Superior temporal gyrus (tissue), 1 donor: ENCODE data around the gene MAN1A2.
"Not testable (repeated sequence)": the region's sequence is repeated elsewhere in the genome, so short reads cannot be mapped to it uniquely, and the experiment has no call there.

Experiments
- DNase-seq: peaks from one replicate; pipeline ENCODE4 v3.0.0-alpha.2; 2016; ENCODE audit errors: extremely low spot score

Gene MAN1A2

DNA sequence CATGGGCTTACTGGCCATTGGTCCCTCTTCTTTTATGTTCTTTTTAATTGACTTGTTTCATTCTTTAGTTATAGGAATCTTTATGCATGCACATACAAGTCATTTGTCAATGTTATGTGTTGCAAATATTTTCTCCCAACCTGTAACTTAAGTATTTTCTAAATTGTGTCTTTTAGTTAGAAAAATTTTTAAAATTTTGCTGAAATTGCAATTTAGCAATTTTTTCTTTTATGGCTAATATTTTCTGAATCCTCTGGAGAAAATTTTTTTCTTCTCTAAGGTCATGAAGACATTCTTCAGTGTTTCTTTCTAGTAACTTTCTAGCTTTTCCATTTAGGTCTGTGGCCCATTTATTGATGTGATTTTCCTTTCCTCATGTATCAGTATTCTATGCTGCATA lies 189.7 kb downstream of the MAN1A2 start:
- DNase-seq: no peak

DNA sequence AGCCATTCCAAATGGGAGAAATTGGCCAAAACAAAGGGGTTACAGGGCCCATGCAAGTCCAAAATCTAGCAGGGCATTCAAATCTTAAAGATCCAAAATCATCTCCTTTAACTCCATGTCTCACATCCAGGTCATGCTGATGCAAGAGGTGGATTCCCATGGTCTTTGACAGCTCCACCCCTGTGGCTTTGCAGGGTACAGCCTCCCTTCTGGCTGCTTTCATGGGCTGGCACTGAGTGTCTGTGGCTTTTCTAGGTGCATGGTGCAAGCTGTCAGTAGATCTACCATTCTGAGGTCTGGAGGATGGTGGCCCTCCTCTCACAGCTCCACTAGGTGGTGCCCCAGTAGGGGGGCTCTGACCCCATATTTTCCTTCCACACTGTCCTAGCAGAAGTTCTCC lies 191.2 kb downstream of the MAN1A2 start:
- not testable (repeated sequence) for DNase-seq

DNA sequence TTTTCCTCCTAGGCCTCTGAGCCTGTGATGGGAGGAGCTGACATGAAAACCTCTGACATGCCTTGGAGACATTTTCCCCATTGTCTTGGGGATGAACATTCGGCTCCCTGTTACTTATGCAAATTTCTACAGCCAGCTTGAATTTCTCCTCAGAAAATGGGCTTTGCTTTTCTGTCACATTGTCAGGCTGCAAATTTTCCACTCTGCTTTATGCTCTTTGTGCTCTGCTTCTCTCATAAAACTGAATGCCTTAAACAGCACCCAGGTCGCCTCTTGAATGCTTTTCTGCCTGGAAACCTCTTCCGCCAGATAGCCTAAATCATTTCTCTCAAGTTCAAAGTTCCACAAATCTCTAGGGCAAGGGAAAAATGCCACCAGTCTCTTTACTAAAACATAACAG lies 191.9 kb downstream of the MAN1A2 start:
- DNase-seq: no peak

DNA sequence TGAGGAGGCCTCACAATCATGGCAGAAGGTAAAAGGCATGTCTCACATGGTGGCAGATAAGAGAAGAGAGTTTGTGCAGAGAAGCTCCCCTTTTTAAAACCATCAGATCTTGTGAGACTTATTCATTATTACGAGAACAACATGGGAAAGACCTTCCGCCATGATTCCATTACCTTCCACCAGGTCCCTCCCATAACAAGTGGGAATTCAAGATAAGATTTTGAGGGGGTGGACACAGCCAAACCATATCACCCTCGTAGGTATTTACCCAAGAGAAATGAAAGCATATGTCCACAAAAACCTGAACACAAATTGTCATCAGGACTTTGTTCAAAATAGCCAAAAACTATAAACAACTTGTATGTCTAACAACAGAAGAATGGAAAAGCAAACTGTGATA lies 192.7 kb downstream of the MAN1A2 start:
- DNase-seq: no peak

DNA sequence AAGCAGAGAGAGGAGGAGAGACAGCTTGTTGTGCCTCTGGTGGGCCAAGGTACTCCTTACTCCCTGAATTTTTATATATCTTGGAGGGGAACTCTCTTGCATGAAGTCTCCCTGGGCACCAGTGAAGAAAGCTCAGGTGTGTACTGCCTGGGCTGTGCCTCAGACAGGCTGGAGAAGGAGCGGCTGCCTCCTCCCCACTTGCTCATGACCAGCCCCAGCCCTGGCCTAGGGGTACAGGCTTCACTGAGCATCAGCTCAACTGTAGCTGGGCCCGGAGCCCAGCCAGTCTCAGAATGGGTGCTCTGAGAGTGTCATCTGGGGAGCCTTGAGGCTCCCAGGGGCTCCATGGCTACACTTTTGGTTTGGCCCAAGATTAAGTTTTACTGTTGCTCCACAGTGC lies 193.8 kb downstream of the MAN1A2 start:
- DNase-seq: no peak

DNA sequence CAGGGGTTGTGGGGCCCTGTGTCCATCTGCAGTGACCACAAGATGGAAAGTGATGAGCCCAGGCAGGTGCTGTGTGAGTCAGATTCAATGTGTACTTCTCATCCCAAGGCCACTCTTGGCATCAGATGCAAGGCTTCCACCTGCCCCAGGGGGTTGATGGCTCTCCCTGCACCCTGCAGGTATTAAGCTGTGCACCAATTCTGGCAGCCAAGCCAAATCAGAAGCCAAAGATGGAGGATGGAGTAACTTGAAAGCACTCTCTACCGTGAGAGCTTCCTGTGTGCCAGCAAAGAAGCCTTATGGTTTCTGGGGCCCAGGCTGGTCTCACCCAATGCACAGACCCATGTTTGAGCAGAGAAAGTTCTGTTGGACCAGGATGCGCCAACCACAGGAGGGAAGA lies 194.3 kb downstream of the MAN1A2 start:
- DNase-seq: no peak

DNA sequence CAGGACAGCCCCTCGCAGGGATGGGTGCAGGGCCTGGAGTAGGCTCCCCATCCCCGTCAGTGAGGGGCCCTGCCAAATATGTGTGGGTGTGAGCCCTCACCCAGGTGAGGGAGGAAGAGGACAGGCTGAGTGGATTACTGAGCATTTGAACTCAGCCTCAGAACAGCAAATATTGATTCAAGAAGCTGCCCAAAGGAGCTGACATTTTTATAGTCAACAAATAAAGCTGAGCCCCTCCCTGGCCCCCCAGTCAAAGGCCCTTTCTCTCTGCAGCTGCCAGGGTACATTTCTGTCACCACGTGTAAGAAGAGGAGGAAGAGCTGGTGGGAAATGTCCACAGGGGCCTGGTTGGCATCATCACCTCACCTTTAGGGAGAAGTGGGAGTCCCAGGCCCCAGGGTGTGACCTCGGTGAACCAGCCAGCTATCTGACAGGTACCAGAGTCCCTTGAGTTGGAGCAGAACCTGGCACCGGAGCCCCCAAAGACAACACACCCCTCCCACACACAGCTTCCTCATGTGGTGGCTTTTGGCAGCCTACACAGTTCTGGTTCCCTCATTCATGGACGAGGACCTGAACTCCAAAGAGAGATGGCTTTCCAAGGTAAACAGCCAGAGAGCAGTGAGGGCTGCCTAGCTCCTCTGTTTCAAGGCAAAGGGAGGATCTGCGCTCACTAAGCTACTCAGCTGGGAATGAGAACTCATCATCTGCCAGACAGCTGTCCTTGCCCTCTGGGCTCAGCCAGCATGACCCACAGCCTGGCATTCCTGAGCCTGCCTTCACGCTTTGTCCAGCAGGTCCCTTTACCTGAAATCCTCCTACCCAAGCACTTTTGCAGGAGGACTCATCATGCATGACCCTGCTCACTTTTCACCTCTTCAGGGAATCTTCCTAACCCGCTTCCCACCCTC lies 195.6 kb downstream of the MAN1A2 start:
- DNase-seq: no peak

DNA sequence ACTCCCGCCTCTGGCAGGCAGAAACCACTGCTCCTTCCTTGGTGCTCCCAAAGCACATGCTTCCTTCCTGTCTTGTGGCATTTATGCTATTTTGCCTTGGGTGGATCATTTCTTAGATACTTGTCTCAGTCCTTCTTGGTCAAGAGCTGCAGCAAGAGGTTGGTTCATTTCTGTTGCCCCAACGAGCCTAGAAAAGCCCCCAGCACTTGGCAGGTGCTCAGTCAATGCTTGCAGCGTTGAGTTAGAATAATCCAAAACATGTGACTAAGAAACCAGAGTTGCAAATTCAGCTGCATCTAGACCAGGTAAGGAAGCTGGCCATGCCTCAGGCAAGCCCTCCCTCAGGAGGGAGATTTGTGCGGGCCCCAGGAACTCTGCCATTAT lies 196.2 kb downstream of the MAN1A2 start:
- DNase-seq: no peak

DNA sequence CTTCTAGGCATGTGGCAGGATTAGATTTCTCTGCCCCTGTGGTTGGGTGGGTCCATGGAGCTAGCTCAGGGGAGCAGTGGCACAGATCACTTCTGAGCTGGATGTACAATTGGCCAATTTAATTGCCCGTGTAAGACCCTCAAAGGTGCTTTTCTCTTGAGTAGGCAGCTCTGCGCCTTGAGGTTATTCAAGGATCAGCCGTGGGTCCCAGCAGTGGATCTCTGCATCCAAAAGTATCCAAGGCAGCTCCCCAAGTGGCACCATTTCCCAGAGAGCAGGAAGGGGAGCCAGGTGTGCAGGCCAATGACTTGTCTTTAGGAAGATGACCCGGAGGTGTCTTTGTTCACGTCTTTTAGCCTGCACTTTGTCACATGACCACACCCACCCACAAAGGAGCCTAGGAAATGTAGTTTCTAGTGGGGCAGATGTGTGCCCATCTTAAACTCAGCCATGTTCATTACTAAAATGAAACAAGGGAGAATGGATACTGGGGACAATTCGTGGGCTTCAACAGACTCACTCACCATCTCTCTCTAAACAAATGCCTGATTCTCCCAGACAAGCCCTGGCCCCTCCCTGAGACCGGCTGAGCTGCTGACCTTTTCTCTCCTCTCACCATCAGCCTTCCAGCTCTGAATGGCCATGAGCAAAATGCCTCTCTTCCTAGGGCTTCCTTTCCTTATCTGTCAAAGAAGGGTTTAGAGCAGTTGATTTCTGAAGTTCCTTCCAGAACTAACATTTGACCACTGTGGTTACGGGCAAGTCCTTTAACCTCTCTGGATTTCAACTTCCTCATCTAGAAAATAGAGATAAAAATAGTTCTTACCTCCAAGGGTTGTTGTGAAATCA lies 197.2 kb downstream of the MAN1A2 start:
- no peak for DNase-seq

DNA sequence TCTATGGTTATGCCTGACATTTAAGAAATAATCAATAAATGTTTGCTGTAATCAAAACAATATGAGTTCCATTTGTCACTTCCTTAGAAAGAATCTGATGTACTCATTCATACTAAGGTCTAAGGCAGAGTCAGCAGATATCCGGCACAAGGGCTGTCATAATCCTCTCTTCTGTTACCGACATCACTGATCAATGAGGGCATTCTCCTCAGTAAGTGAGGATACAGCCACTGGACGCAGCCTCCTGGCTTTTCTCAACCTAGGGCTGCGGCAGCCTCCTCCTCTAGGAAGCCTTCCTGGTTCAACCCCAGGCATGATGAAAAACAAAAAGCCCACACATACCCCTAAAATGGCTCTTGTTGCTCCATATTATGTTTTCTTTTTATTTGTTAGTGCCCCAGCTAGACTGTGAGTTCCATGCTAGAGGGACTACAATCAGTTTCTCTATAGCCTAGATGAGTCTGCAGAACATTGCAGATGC lies 197.9 kb downstream of the MAN1A2 start:
- no peak for DNase-seq

DNA sequence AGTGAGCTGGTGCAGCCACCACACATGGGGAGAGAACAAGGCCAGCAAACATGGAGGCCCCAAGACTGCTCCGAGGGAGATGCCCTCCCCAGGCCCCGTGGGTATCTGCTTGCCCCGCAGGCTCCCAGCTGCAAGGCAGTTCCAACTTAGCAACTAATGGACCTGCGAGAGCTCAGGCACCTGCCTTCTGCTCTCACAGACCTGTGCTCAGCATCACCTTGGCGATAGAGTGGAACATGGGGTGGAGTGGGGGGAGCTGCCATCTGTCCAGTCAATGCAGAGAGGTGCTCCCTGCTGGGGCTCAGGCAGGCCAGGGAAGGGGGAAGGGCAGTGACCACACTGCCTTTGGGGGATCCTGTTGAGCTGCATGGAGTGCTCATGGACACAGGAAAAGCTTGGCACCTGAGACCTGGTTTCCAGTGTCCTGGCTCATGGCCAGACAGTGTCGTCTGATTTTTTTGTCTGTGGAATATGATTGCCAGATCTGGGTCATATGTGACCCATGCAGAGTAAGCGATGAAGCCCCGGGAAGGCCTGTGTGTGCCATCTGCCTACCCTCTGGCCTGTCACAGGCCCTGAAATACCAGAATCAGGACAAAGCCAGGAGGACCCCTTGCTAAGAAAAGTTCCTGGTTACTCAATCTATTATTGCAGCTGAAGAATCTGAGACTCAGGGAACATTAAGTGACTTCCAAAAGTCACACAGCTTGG lies 198.7 kb downstream of the MAN1A2 start:
- DNase-seq: no peak

DNA sequence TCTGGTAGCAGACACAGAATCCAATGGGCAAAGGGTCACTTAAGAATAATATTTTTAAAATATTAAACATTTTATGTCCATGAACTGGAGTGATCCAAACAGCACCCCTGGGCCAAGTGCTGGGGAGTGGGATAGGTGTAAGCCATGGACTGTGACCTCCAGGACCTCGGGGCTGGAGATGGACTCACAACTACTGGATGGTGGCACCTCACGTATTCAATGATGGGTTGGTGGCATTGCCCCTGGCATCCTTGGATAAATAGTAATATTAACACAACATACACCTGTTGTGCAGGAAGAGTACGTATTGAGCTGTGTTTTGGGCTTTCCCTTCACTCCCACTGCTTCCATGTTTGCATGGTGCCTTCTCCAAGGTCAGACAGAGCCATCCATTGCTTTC lies 199.3 kb downstream of the MAN1A2 start:
- no peak for DNase-seq

DNA sequence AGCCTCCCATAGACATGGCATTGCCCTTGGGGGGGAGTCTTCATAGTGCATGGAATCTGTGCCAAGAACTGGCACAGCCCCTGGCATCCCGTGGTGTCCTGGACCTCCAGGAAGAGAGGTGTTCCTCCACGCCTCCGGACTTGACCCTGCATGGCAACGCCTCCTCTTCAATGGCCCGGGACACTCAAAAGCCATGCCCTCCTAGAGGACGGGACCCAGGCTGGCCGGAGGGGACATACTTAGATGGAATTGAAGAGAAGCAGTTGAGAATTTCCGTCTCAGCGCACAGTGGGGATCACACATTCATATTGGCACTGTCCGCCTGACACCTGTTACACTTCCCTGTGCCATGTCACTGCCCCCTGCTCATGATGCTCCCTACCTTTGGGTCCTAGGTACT lies 200.2 kb downstream of the MAN1A2 start:
- no peak for DNase-seq

DNA sequence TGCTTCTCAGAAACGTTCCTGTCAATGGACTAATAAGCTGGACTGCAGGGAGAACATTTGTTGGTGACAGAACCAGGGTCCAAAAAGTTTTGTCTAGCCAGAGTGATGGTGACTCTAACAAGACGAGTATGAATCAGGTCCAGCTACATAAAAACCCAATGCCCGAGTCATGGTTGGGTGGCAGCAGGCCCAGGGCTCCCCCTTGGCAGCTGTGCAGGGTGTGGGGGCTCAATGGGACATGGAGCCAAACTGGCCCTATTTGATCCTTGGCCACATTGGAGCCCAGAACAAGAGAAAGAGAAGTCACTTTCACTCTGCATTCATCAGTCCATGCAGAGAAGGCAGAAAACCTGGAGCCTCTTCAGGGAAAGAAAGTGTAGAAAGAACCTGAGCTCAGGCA lies 200.7 kb downstream of the MAN1A2 start:
- DNase-seq: no peak

DNA sequence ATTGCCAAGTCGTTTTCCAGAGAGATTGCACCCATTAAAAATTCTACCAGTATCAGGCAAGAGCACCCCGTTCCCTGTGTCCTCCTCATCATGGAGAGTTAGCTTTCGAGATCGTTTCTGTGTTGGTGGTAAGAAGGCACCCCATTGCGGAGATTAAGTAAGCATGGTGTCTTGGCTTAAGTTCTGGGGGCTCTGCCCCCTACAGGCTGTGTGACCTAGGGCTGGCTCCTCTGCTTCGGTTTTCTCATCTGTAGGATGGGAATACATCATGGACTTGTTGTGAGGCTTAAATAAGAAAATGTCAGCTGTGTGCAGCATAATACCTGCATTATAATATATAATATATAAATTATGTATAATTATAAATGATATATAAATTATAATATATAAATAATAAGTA lies 201.8 kb downstream of the MAN1A2 start:
- no peak for DNase-seq

DNA sequence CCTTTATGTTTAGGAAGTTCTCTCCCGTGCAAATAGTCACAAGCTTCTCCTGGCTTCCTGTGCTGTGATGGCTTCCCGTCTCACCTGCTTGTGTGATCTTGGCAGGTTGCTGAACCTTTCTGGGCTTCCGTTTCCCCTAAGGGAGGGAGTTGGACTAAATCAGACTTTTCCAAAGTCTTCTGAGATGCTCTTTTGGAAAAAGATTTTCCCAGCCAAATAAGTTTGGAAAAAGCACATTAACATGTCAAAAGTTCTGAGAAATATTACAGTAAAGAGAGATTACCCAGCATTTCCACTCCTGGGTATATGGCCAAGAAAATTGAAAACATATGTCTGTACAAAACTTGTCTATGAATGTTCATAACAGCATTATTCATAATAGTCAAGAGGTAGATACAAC lies 202.6 kb downstream of the MAN1A2 start:
- DNase-seq: no peak

DNA sequence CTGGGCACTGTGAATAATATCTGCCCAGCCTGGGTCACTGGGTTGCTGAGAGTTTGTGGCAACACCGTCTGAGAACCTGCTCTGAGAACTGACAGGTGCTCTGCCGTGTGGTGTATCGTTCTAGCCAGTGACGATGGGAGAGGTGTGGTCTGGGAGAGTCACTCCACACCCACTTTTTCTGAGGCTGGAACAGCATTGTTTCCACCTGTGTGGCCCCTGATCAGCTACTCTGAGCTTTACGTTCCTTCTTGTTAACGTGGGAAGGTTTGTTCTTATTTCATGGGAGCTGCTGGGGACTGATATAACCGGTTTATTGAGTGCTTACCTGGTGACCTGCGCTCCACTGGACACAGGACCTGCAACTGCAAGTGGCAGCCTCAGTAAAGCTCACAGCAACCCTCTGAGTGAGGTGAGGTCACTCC lies 203.8 kb downstream of the MAN1A2 start:
- DNase-seq: no peak

DNA sequence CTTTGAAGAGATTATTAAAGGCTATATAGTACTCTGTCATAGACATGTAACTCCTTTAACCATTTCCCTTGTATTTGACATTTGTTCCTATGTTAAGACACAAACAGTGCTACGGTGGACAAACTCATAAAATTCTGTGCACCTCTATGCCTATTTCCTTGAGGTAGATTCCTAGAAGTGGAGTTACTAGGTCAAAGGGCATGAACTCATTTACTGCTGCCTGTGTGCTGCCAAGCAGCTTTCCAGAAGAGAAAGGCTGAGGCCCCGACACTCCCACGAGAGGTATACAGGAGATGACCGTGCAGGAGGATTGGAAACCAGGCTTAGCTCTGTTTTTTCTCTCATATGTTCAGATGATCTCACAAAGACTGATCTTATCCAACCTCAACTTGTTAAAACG lies 204.2 kb downstream of the MAN1A2 start:
- DNase-seq: no peak

DNA sequence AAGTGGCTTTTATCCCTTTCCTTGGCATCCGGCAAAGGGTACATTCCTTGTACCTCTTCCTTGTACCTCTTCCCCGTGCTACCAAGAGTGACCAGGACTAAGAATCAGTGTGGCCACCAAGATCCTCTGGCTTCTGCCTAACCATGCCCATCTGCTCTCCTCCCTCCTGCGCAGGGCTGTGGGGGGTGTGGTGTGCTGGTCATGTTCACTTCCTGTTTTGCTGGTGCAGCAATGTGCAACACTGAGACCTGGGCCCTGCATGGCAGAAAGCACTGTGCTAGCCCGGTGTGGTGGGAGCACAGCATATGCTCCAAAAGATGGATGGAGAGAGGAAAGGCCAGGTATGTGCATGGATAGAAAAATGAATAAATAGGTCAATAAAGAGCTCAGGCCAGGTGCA lies 205.3 kb downstream of the MAN1A2 start:
- no peak for DNase-seq

DNA sequence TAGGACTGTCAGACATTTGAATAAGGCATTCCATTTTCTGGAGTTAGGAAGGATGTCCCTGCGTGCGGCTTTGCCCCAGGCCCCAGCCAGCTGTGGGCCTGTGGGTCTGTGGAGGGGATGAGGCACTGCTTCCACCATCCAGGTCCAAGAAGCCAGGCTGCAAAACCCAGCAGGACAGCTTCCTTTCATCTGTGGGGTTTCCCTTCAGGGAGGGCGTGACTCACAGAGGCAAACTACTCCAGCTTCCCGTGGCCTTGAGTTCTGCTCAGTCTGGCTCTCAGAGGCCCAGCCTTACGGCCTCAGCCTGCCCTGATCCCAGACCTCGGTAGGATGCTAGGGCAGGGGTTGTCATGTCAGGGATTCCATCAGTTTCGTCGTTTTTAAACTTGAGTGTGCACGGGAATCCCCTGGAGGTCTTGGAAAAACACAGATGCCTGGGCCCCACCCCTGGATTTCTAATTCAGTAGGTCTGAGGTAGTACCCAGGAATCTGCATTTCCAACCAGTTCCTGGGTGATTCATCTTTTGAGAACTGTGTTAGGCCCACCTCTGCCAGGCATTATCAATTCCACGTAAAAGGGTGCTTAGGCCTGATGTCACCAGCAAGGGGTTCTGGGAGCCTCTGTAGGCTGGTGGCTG lies 206.3 kb downstream of the MAN1A2 start:
- DNase-seq: no peak

DNA sequence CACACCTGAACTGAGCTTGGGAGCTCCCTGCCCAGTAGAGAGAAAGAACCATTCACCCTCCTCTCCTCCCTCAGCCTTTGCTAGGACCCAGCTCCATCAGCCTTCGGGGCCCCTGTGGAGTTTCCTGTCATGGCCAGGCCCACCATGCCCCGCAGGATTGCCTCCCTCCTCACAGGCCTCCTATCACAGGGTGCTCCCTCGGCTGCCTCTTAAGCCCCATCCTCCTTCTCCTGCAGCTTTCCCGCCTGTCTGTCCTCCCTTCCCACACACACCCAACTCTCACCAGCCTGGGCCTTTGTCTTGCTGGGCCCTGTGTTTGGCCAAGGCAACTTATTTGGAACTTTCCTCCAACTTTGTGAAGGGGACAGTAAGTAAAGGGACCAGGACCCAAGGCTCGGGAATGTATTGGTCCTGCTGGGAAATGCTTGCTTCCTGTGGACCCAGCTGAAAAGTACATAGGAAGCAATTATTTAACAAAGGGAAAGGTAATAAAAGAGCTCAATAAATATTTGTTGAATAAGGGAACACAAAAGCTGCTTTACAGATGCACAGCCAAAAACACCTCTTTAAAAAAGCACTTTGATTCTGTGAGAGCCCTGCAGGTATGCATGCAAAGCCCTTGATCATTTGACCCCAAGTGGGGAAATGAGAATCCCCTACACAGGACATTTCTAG lies 207.0 kb downstream of the MAN1A2 start:
- no peak for DNase-seq
